CD4-positive, alpha-beta memory T cell (primary cell): ENCODE results near the gene EIF2S2. TPM values are rescaled to one million over a fixed set of nuclear protein-coding genes. Genes with fewer than 3 reads are reported as not detected.

Experiments
- CTCF ChIA-PET: fragments of 350-600 bp; sonication (Branson Sonifier 250); formaldehyde crosslinking; loops from one replicate; lab custom pipeline; 2021; ENCODE audit warnings: inconsistent platforms; ENCODE audit not compliant: partially characterized antibody; lab: Charles Lee
- POLR2A ChIA-PET: fragments of 350-600 bp; sonication (Branson Sonifier 250); formaldehyde crosslinking; loops from one replicate; lab custom pipeline; 2021; ENCODE audit not compliant: partially characterized antibody; lab: Charles Lee
- DNase-seq, 5 donors: peaks; one replicate each; pipeline versions ENCODE4 v3.0.0 to v3.0.0-alpha.2; 2020 to 2022; ENCODE audit warnings: mixed read lengths in 1 of 5
- H3K27ac ChIP-seq: one replicate; pipeline ENCODE4 v1.7.0; 2013; ENCODE audit warnings: low read depth, low read length
- H3K27me3 ChIP-seq: 2 replicates; pipeline ENCODE4 v1.7.0; 2013; ENCODE audit warnings: mild to moderate bottlenecking, low read length, moderate library complexity; ENCODE audit not compliant: insufficient read depth
- H3K36me3 ChIP-seq: 2 replicates; pipeline ENCODE4 v1.7.0; 2013; ENCODE audit warnings: mild to moderate bottlenecking, low read length, moderate library complexity; ENCODE audit not compliant: insufficient read depth
- H3K4me1 ChIP-seq: 2 replicates; pipeline ENCODE4 v1.7.0; 2013; ENCODE audit warnings: mild to moderate bottlenecking, low read length, moderate library complexity; ENCODE audit not compliant: insufficient read depth
- H3K4me3 ChIP-seq, 2 donors: one replicate each; pipeline ENCODE4 v1.7.0; 2013; ENCODE audit warnings: low read length in 2 of 2, mild to moderate bottlenecking in 1 of 2
- H3K9me3 ChIP-seq, 2 donors: one replicate each; pipeline ENCODE4 v1.7.0; 2013; ENCODE audit warnings: low read length in 2 of 2, control low read depth in 1 of 2; ENCODE audit not compliant: control insufficient read depth in 1 of 2
- H3K27ac Mint-ChIP-seq, 7 donors: one replicate each; pipeline ENCODE4 v1.8.0; 2020 to 2021; ENCODE audit warnings: mixed read lengths in 7 of 7, mild to moderate bottlenecking in 6 of 7, inconsistent platforms in 3 of 7, moderate library complexity in 3 of 7
- H3K27me3 Mint-ChIP-seq, 2 donors: one replicate each; pipeline ENCODE4 v1.8.0; 2020 to 2021; ENCODE audit warnings: mixed read lengths in 2 of 2
- H3K36me3 Mint-ChIP-seq, 2 donors: one replicate each; pipeline ENCODE4 v1.8.0; 2020 to 2021; ENCODE audit warnings: mixed read lengths in 2 of 2, inconsistent platforms in 1 of 2, mild to moderate bottlenecking in 1 of 2
- H3K4me1 Mint-ChIP-seq, 4 donors: one replicate each; pipeline ENCODE4 v1.8.0; 2020 to 2021; ENCODE audit warnings: mixed read lengths in 4 of 4, mild to moderate bottlenecking in 1 of 4
- H3K4me3 Mint-ChIP-seq, 8 donors: one replicate each; pipeline ENCODE4 v1.8.0; 2020 to 2021; ENCODE audit warnings: mixed read lengths in 8 of 8, mild to moderate bottlenecking in 7 of 8, moderate library complexity in 6 of 8, inconsistent platforms in 3 of 8
- H3K9me3 Mint-ChIP-seq, 8 donors: one replicate each; pipeline ENCODE4 v1.8.0; 2020 to 2021; ENCODE audit warnings: mixed read lengths in 8 of 8, mild to moderate bottlenecking in 5 of 8, inconsistent platforms in 3 of 8, moderate library complexity in 1 of 8
- intact Hi-C: fragments of 100-400 bp; cut with micrococcal nuclease; formaldehyde crosslinking; loops from one replicate; pipeline ENCODE4 v1.15.1; 2023
- microRNA-seq: library from miRNA; unstranded; fragments of <30 nt; microRNA quantifications from one replicate; pipeline ENCODE4 v1.2.0, GENCODE V29; 2021; ENCODE audit warnings: borderline replicate concordance, borderline number of aligned reads, borderline microRNAs expressed, mixed read lengths
- polyA plus RNA-seq, 2 donors: library from polyadenylated mRNA; unstranded; fragments of 300-500 nt; fragmentation: Illumina TruSeq; gene quantifications; one replicate each; pipeline ENCODE4 v1.2.3, GENCODE V29; 2021
- total RNA-seq, 2 experiments: library from RNA; stranded (reverse); gene quantifications; one replicate each; pipeline ENCODE4 v1.2.3, GENCODE V29; 2021

Gene EIF2S2
- total and polyA plus RNA-seq, 4 experiments from 2014 or later, result 26.3 to 53.1 (median 43.1) TPM

- no peaks in the 10 kb centered on the region for H3K9me3 Mint-ChIP-seq
- peaks cover 0 to 12% of the 10 kb centered on the region in 2 donors for H3K36me3 Mint-ChIP-seq
- peak overlapping the region in 1 of 8 donors; percentile 25 for H3K4me3 Mint-ChIP-seq
- Histone ChIP-seq H3K36me3 (no peaks in the 10 kb centered on the region), H3K4me1 (peaks cover 69% of the 10 kb centered on the region), H3K27ac (no peak overlapping the region), H3K9me3 (no peaks in the 10 kb centered on the region), H3K27me3 (no peaks in the 10 kb centered on the region), H3K4me3 (no peak overlapping the region)
- no peaks in the 10 kb centered on the region for H3K27me3 Mint-ChIP-seq
- H3K27ac Mint-ChIP-seq, result peak overlapping the region in 5 of 7 donors; percentile 24 to 88 (median 74)
- POLR2A ChIA-PET, result no interaction called here
- intact Hi-C loops, result no loop called here
- CTCF ChIA-PET, result interaction anchor here (0.6 to 1.7 kb wide), 4 partner anchors 29 to 126 kb away, joined by 3 to 5 read pairs (median 4); no protein-coding TSS in a partner anchor
- H3K4me1 Mint-ChIP-seq, result peaks cover 76 to 98% (median 87%) of the 10 kb centered on the region in 4 donors
- no peak for DNase-seq
Measured at GRCh38 chr20:34040300-34040995, 71.6 kb downstream of the EIF2S2 start.

Small RNA genes lying within 50 kb of the gene (microRNA-seq; reads per million reads assigned to microRNA genes)
- not detected for gene MIR4755

Other genes with a start within 250 kb of the EIF2S2 start
- gene RALY, start 118.3 kb downstream of the EIF2S2 start, total RNA-seq, result 100 to 1,000 TPM; 112 to 116 TPM
- gene RALY, start 118.3 kb downstream of the EIF2S2 start, polyA plus RNA-seq, result 100 to 1,000 TPM; 191 to 218 TPM
- not detected for gene ASIP, start 129.2 kb upstream of the EIF2S2 start, total RNA-seq
- not detected for gene ASIP, start 129.2 kb upstream of the EIF2S2 start, polyA plus RNA-seq
- 10 to 100 TPM; 23.1 to 24.2 TPM for gene AHCY, start 191.1 kb upstream of the EIF2S2 start, total RNA-seq
- gene AHCY, start 191.1 kb upstream of the EIF2S2 start, polyA plus RNA-seq, result 10 to 100 TPM; 21.2 to 30.6 TPM